Measurements from ENCODE around the gene CBLN3.

The CBLN3 gene

DNA sequence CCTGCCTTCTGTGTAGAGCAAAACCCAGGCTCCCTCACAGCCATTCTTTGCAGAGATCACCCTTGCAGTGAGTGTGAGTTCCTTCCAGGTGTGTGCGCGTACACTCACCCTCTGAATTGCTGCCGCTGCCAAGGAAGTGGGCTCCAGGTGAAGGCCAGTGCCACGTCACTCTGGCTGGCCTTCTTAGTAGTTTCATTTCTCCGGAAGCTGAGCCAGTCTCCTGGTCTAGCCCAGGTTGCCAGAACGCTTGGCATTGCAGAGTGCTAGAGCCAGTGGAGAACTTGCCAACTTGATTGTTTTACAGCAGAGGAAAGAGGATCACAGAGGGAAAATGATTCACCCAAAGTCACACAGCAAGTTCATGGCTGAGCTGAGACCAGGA, 11.0 kb downstream of the CBLN3 start:
- peaks cover 20% of the 10 kb centered on the region for H3K27me3 ChIP-seq (ENCODE audit: control insufficient read depth, insufficient read depth, low read length)
- H3K4me1 ChIP-seq (ENCODE audit: control insufficient read depth, insufficient read depth, low read length) = no peaks in the 10 kb centered on the region
- no peak overlapping the region for H3K27ac ChIP-seq (ENCODE audit: low read depth, low read length)
- H3K9ac ChIP-seq (ENCODE audit: low read length) = no peak overlapping the region
- peaks cover 9% of the 10 kb centered on the region for H3K36me3 ChIP-seq (ENCODE audit: control insufficient read depth, insufficient read depth, low read length)
- no peaks in the 10 kb centered on the region for H3K9me3 ChIP-seq (ENCODE audit: control insufficient read depth, insufficient read depth, low read depth, low read length)
- H3K4me3 ChIP-seq (ENCODE audit: low read depth, low read length) = no peak overlapping the region

DNA sequence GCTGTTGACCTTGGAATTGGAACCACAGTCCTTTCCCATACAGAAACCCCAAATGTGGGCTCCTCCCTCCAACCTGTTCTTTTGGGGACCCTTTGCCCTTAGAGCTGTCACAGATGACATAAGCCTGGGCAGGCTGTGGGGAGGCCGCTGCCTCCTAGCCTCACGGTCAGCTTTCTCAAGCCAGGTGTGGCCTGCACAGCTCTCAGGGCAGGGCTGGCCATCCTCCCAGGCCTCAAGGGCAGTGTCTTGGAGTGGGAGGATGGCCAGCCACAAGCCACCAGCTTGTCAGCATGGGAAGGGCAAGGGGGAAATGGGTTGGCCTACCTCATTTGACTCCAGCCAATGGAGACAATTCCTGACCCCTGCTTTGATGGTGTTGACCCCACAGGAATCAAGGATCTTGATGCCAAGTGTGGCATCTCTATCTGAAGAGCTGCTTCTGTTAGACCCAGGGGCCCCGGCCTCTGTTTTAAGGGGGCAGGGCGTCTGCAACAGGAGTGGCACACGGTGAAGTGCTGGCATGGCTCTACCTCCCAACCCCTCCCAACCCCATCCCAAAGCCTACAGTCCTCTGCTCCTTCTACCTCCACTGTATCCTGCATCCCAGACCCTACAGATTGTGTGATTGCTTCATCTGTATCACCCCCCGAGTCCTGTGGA, 11.5 kb downstream of the CBLN3 start:
- no peaks in the 10 kb centered on the region for H3K4me1 ChIP-seq (ENCODE audit: control insufficient read depth, insufficient read depth, low read length)
- no peak overlapping the region for H3K27ac ChIP-seq (ENCODE audit: low read depth, low read length)
- no peak overlapping the region for H3K4me3 ChIP-seq (ENCODE audit: low read depth, low read length)
- H3K9me3 ChIP-seq (ENCODE audit: control insufficient read depth, insufficient read depth, low read depth, low read length) = no peaks in the 10 kb centered on the region
- no peak overlapping the region for H3K9ac ChIP-seq (ENCODE audit: low read length)
- peaks cover 15% of the 10 kb centered on the region for H3K27me3 ChIP-seq (ENCODE audit: control insufficient read depth, insufficient read depth, low read length)
- H3K36me3 ChIP-seq (ENCODE audit: control insufficient read depth, insufficient read depth, low read length) = peaks cover 10% of the 10 kb centered on the region

DNA sequence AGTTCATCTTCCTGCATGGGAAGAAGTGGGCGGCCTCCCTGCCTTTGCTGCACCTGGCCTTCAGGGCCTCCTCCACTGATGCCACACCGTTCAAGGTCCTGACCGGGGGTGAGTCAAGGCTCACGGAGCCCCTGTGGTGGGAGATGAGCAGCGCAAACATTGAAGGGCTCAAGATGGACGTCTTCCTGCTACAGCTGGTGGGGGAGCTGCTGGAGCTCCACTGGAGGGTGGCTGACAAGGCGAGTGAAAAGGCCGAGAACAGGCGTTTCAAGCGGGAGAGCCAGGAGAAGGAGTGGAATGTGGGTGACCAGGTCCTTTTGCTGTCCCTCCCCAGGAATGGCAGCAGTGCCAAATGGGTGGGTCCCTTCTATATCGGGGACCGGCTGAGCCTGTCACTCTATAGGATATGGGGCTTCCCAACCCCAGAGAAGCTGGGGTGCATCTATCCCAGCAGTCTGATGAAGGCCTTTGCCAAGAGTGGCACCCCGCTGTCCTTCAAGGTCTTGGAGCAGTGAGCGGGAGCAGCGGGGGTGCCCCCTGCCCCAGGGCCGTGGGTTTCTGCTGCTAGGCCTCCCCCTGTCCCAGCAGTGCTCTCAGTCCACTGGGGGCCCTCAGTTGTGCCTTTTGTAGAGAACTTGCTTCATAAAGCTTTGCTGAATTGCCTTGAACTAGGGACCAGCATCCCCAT, 12.4 kb downstream of the CBLN3 start:
- peaks cover 11% of the 10 kb centered on the region; the same call in 1 of the 2 replicates for H3K27me3 ChIP-seq (ENCODE audit: control insufficient read depth, insufficient read depth, low read length)
- no peak overlapping the region for H3K9ac ChIP-seq (ENCODE audit: low read length)
- H3K4me1 ChIP-seq (ENCODE audit: control insufficient read depth, insufficient read depth, low read length) = no peaks in the 10 kb centered on the region
- no peaks in the 10 kb centered on the region for H3K9me3 ChIP-seq (ENCODE audit: control insufficient read depth, insufficient read depth, low read depth, low read length)
- no peak overlapping the region for H3K4me3 ChIP-seq (ENCODE audit: low read depth, low read length)
- peaks cover 15% of the 10 kb centered on the region for H3K36me3 ChIP-seq (ENCODE audit: control insufficient read depth, insufficient read depth, low read length)
- H3K27ac ChIP-seq (ENCODE audit: low read depth, low read length) = no peak overlapping the region

DNA sequence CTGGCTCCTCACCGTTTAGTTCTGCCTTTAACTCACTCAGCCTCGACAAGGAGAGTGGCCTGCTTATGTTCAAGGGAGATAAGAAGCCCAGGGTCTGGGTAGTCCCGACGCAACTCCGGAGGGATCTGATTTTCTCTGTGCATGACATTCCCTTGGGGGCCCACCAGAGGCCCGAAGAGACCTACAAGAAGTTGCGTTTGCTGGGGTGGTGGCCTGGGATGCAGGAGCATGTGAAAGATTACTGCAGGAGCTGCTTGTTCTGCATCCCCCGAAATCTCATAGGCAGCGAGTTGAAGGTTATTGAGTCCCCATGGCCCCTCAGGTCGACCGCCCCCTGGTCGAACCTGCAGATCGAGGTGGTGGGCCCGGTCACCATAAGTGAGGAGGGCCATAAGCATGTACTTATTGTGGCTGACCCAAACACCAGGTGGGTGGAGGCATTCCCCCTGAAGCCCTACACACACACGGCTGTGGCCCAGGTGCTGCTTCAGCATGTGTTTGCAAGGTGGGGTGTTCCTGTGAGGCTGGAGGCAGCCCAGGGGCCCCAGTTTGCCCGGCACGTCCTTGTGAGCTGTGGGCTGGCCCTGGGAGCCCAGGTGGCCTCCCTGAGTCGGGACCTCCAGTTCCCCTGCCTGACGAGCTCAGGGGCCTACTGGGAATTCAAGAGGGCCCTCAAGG, 13.1 kb downstream of the CBLN3 start:
- Histone ChIP-seq H3K36me3 (ENCODE audit: control insufficient read depth, insufficient read depth, low read length) (peaks cover 15% of the 10 kb centered on the region), H3K4me1 (ENCODE audit: control insufficient read depth, insufficient read depth, low read length) (no peaks in the 10 kb centered on the region), H3K27ac (ENCODE audit: low read depth, low read length) (no peak overlapping the region), H3K9ac (ENCODE audit: low read length) (no peak overlapping the region), H3K4me3 (ENCODE audit: low read depth, low read length) (no peak overlapping the region), H3K27me3 (ENCODE audit: control insufficient read depth, insufficient read depth, low read length) (peaks cover 11% of the 10 kb centered on the region; the same call in 1 of the 2 replicates), H3K9me3 (ENCODE audit: control insufficient read depth, insufficient read depth, low read depth, low read length) (no peaks in the 10 kb centered on the region)

DNA sequence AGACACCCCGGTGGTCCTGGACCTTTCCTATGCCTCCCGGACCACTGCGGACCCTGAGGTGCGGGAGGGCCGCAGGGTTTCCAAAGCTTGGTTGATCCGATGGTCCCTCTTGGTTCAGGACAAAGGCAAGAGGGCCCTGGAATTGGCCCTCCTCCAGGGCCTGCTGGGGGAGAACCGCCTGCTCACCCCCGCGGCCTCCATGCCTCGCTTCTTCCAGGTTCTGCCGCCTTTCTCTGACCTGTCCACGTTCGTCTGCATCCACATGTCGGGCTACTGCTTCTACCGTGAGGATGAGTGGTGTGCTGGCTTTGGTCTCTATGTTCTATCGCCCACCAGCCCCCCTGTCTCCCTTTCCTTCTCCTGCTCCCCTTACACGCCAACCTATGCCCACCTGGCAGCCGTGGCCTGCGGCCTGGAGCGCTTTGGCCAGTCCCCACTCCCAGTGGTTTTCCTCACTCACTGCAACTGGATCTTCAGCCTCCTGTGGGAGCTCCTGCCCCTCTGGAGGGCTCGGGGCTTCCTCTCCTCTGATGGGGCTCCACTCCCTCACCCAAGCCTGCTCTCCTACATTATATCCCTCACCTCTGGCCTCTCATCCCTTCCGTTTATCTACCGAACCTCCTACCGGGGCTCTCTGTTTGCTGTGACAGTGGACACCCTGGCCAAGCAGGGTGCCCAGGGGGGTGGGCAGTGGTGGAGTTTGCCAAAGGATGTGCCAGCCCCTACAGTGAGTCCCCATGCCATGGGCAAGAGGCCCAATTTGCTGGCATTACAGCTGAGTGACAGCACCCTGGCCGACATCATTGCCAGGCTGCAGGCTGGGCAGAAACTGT, 13.8 kb downstream of the CBLN3 start:
- no peak overlapping the region for H3K4me3 ChIP-seq (ENCODE audit: low read depth, low read length)
- H3K36me3 ChIP-seq (ENCODE audit: control insufficient read depth, insufficient read depth, low read length) = peaks cover 15% of the 10 kb centered on the region
- H3K9me3 ChIP-seq (ENCODE audit: control insufficient read depth, insufficient read depth, low read depth, low read length) = no peaks in the 10 kb centered on the region
- H3K27ac ChIP-seq (ENCODE audit: low read depth, low read length) = no peak overlapping the region
- H3K4me1 ChIP-seq (ENCODE audit: control insufficient read depth, insufficient read depth, low read length) = no peaks in the 10 kb centered on the region
- no peak overlapping the region for H3K9ac ChIP-seq (ENCODE audit: low read length)
- peaks cover 11% of the 10 kb centered on the region; the same call in 1 of the 2 replicates for H3K27me3 ChIP-seq (ENCODE audit: control insufficient read depth, insufficient read depth, low read length)

DNA sequence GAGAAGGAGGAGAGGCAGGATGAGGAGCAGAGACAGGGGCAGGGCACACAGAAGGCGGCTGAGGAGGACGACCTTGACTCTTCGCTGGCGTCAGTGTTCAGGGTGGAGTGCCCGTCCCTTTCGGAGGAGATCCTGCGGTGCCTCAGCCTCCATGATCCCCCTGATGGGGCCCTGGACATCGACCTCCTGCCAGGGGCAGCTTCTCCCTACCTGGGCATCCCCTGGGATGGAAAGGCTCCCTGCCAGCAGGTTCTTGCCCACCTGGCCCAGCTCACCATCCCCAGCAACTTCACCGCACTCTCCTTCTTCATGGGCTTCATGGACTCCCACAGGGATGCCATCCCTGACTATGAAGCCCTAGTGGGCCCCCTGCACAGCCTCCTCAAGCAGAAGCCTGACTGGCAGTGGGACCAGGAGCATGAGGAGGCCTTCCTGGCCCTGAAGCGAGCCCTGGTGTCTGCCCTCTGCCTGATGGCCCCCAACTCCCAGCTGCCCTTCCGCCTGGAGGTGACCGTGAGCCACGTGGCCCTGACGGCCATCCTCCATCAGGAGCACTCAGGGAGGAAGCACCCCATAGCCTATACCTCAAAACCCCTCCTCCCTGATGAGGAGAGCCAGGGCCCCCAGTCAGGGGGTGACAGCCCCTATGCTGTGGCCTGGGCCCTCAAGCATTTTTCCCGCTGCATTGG, 14.6 kb downstream of the CBLN3 start:
- H3K27ac ChIP-seq (ENCODE audit: low read depth, low read length) = no peak overlapping the region
- H3K4me1 ChIP-seq (ENCODE audit: control insufficient read depth, insufficient read depth, low read length) = no peaks in the 10 kb centered on the region
- no peaks in the 10 kb centered on the region for H3K9me3 ChIP-seq (ENCODE audit: control insufficient read depth, insufficient read depth, low read depth, low read length)
- H3K4me3 ChIP-seq (ENCODE audit: low read depth, low read length) = no peak overlapping the region
- no peak overlapping the region for H3K9ac ChIP-seq (ENCODE audit: low read length)
- peaks cover 11% of the 10 kb centered on the region; the same call in 1 of the 2 replicates for H3K27me3 ChIP-seq (ENCODE audit: control insufficient read depth, insufficient read depth, low read length)
- H3K36me3 ChIP-seq (ENCODE audit: control insufficient read depth, insufficient read depth, low read length) = peaks cover 15% of the 10 kb centered on the region

DNA sequence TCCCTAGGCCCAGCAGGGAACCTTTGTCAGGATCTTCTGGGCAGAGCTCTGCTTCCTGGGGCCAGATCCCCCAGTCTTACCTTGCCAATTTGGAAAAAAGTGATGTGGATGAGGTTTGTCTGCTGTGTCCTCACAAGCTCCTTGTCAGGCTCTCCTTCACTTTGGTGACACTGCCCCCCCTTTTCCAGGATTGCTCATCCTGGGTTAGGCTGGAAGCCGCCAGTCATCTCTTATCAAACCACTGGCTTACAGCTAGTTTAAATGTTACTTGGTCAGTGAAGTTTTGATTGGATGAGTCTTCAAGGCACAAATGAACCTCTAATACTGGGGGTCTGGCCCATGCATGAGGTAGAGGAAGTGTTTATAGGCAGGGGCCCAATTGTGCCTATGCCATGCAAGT, 15.4 kb downstream of the CBLN3 start:
- H3K36me3 ChIP-seq (ENCODE audit: control insufficient read depth, insufficient read depth, low read length) = peaks cover 15% of the 10 kb centered on the region
- peaks cover 8% of the 10 kb centered on the region; the same call in 1 of the 2 replicates for H3K27me3 ChIP-seq (ENCODE audit: control insufficient read depth, insufficient read depth, low read length)
- no peak overlapping the region for H3K27ac ChIP-seq (ENCODE audit: low read depth, low read length)
- H3K4me1 ChIP-seq (ENCODE audit: control insufficient read depth, insufficient read depth, low read length) = no peaks in the 10 kb centered on the region
- no peak overlapping the region for H3K9ac ChIP-seq (ENCODE audit: low read length)
- H3K9me3 ChIP-seq (ENCODE audit: control insufficient read depth, insufficient read depth, low read depth, low read length) = no peaks in the 10 kb centered on the region
- no peak overlapping the region for H3K4me3 ChIP-seq (ENCODE audit: low read depth, low read length)

DNA sequence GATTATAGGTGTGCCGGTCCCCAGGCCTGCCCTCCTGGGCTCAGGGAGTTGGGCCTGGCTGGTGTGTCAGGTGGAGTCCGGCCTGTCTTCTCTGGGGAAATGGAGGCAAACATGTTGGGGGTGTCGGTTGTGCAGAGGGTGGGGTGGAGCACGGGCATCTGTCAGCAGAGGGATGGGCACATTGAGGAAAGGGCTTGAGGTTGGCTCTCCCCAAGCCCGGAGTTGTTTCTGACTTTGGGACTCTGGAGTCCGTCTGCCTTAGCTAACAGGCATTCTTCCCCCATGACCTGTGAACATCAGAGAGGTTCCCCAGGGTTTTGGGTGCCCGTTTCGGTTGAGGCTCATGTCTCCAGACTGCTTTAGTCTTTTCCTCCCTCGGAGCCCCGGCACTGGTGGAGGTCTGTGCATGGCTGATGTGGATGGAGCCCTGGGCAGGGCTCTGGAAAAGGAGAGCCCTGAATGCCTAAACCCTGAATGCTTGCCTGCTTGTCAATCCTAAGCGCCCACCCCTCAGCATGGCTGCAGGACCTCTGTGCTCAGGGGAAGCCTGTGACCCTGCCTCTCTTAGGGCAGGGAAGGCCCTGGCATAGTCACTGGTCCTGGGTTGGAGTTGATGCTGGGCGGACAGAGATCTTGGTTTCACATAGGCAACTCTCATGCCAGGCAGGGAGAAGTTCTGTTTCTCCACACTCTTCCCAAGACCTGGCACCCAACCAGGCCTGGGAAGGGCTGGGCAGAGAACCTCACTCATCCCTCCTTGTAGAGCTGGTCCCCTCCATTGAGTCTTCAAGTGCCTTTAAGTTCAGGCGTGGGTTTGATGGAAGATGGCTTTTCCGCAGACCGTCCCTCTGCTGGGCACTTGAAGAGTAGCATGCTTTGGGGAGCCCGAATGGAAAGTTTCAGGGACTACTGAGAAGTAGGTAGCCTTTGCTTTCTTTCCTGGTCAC, 17.8 kb downstream of the CBLN3 start:
- Histone ChIP-seq H3K9me3 (ENCODE audit: control insufficient read depth, insufficient read depth, low read depth, low read length) (no peaks in the 10 kb centered on the region), H3K27ac (ENCODE audit: low read depth, low read length) (no peak overlapping the region), H3K9ac (ENCODE audit: low read length) (no peak overlapping the region), H3K27me3 (ENCODE audit: control insufficient read depth, insufficient read depth, low read length) (no peaks in the 10 kb centered on the region), H3K4me3 (ENCODE audit: low read depth, low read length) (no peak overlapping the region), H3K36me3 (ENCODE audit: control insufficient read depth, insufficient read depth, low read length) (peaks cover 20% of the 10 kb centered on the region), H3K4me1 (ENCODE audit: control insufficient read depth, insufficient read depth, low read length) (no peaks in the 10 kb centered on the region)

DNA sequence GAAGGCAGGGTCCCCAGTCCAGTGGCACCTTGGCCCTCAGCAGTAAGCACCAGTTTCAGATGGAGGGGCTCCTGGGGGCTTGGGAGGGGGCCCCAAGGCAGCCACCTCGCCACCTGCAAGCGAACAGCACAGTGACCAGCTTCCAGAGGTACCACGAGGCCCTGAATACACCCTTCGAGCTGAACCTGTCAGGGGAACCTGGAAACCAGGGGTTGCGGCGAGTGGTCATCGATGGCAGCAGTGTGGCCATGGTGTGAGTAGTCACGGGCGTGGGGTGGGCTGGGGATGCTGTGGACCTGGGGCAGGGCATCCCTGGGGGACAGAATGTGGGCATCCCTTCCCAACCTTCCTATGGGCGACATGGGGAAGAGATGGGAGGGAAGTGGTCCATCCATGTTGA, 19.5 kb downstream of the CBLN3 start:
- Histone ChIP-seq H3K9ac (ENCODE audit: low read length) (no peak overlapping the region), H3K27me3 (ENCODE audit: control insufficient read depth, insufficient read depth, low read length) (no peaks in the 10 kb centered on the region), H3K27ac (ENCODE audit: low read depth, low read length) (no peak overlapping the region), H3K36me3 (ENCODE audit: control insufficient read depth, insufficient read depth, low read length) (peaks cover 17% of the 10 kb centered on the region), H3K9me3 (ENCODE audit: control insufficient read depth, insufficient read depth, low read depth, low read length) (no peaks in the 10 kb centered on the region), H3K4me3 (ENCODE audit: low read depth, low read length) (no peak overlapping the region), H3K4me1 (ENCODE audit: control insufficient read depth, insufficient read depth, low read length) (peaks cover 1% of the 10 kb centered on the region; the same call in 1 of the 2 replicates)

Data from HUES6 (cell line).